ENCODE results near the gene TRIP10. TPM values are rescaled to one million over a fixed set of nuclear protein-coding genes. Genes with fewer than 3 reads are reported as not detected.
"Not testable (repeated sequence)": the region's sequence is repeated elsewhere in the genome, so short reads cannot be mapped to it uniquely, and the experiment has no call there.

Gene TRIP10
- total RNA-seq, 3 donors from 2014 or later: 72.8 to 121 (median 79.5) TPM

- H3K36me3 ChIP-seq (ENCODE audit: low read depth): no peaks in the 10 kb centered on the region
- no peak for ATAC-seq
- TF ChIP-seq CTCF (IDR thresholded peaks at IDR 0.05): no peak
- DNase-seq: no peak
- intact Hi-C loops (cut with DNase I, micrococcal nuclease): no loop called here
- no peak overlapping the region for H3K4me3 ChIP-seq
- H3K9me3 ChIP-seq: peaks cover 4% of the 10 kb centered on the region
- peaks cover 4% of the 10 kb centered on the region for H3K4me1 ChIP-seq (ENCODE audit: low read depth)
Observed at GRCh38 chr19:6797646-6798045, 58.2 kb downstream of the TRIP10 start.

- H3K4me1 ChIP-seq (ENCODE audit: low read depth); DNase-seq; H3K4me3 ChIP-seq; intact Hi-C loops (cut with DNase I, micrococcal nuclease); H3K36me3 ChIP-seq (ENCODE audit: low read depth); ATAC-seq; H3K9me3 ChIP-seq: not testable (repeated sequence)
Observed at GRCh38 chr19:6800160-6800790, 60.8 kb downstream of the TRIP10 start.

- intact Hi-C loops (cut with DNase I, micrococcal nuclease): no loop called here
- peaks cover 4% of the 10 kb centered on the region for H3K4me1 ChIP-seq (ENCODE audit: low read depth)
- no peak for DNase-seq
- no peaks in the 10 kb centered on the region for H3K36me3 ChIP-seq (ENCODE audit: low read depth)
- no peak overlapping the region for H3K4me3 ChIP-seq
- TF ChIP-seq CTCF (IDR thresholded peaks at IDR 0.05): no peak
- H3K9me3 ChIP-seq: no peaks in the 10 kb centered on the region
- no peak for ATAC-seq
Observed at GRCh38 chr19:6800991-6801484, 61.6 kb downstream of the TRIP10 start.

Small RNA genes within 50 kb of the gene (microRNA-seq; reads per million reads assigned to microRNA genes)
- gene MIR6791: not detected

Other genes starting within 250 kb of the TRIP10 start
- gene TUBB4A, start 237.4 kb upstream of the TRIP10 start, total RNA-seq: 10 to 100 TPM in 1 of 3 donors, under 1 TPM in 2; 0.26 to 14.6 (median 0.82) TPM
- gene TNFSF9, start 208.7 kb upstream of the TRIP10 start, total RNA-seq: 1 to 10 TPM in 2 of 3 donors, under 1 TPM in 1; 0.58 to 1.2 (median 1.0) TPM
- gene CD70, start 148.5 kb upstream of the TRIP10 start, total RNA-seq: 1 to 10 TPM in 1 of 3 donors, not detected in 2; 1.0 TPM
- gene TNFSF14, start 69.5 kb upstream of the TRIP10 start, total RNA-seq: 1 to 10 TPM; 1.3 to 1.9 (median 1.6) TPM
- gene C3, start 19.0 kb upstream of the TRIP10 start, total RNA-seq: 100 to 1,000 TPM in 2 of 3 donors, 10 to 100 TPM in 1; 42.2 to 473 (median 261) TPM
- 100 to 1,000 TPM in 1 of 3 donors, 10 to 100 TPM in 2; 74.8 to 115 (median 89.2) TPM for gene GPR108, start 2.1 kb upstream of the TRIP10 start, total RNA-seq
- gene SH2D3A, start 27.8 kb downstream of the TRIP10 start, total RNA-seq: 10 to 100 TPM; 26.4 to 80.5 (median 40.5) TPM
- 10 to 100 TPM in 2 of 3 donors, 1 to 10 TPM in 1; 6.0 to 12.3 (median 10.7) TPM for gene VAV1, start 33.0 kb downstream of the TRIP10 start, total RNA-seq
- gene ADGRE1, start 147.9 kb downstream of the TRIP10 start, total RNA-seq: under 1 TPM; 0.16 to 0.87 (median 0.29) TPM